ENCODE data around the gene BASP1. TPM values are rescaled to one million over a fixed set of nuclear protein-coding genes. Genes with fewer than 3 reads are reported as not detected.
A peak's percentile ranks its signal among the peaks of the same experiment; 100 is the strongest.

The BASP1 gene
- total and polyA plus RNA-seq, 2 experiments from 2014 or later = 134 to 183 TPM

GRCh38 chr5:17192191-17192590, 25.2 kb upstream of the BASP1 start:
- peak overlapping the region; percentile 25 for H3K4me2 ChIP-seq
- H3K9me2 ChIP-seq (replicated peaks; ENCODE audit: insufficient read depth) = no peaks in the 10 kb centered on the region
- no peak for DNase-seq (ENCODE audit: low spot score)
- TF ChIP-seq EZH2phosphoT487 (IDR thresholded peaks at IDR 0.05; ENCODE audit: low read depth, severe bottlenecking, unreplicated experiment) (no peak), EZH2 (IDR thresholded peaks at IDR 0.05; ENCODE audit: borderline replicate concordance) (no peak)
- TF ChIP-seq, protein P1, sequence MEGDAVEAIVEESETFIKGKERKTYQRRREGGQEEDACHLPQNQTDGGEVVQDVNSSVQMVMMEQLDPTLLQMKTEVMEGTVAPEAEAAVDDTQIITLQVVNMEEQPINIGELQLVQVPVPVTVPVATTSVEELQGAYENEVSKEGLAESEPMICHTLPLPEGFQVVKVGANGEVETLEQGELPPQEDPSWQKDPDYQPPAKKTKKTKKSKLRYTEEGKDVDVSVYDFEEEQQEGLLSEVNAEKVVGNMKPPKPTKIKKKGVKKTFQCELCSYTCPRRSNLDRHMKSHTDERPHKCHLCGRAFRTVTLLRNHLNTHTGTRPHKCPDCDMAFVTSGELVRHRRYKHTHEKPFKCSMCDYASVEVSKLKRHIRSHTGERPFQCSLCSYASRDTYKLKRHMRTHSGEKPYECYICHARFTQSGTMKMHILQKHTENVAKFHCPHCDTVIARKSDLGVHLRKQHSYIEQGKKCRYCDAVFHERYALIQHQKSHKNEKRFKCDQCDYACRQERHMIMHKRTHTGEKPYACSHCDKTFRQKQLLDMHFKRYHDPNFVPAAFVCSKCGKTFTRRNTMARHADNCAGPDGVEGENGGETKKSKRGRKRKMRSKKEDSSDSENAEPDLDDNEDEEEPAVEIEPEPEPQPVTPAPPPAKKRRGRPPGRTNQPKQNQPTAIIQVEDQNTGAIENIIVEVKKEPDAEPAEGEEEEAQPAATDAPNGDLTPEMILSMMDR (IDR thresholded peaks at IDR 0.05; ENCODE audit: poor library complexity) = no peak
- H3K4me1 ChIP-seq (ENCODE audit: insufficient read depth) = peaks cover 13% of the 10 kb centered on the region
- H3K27ac ChIP-seq = peak overlapping the region; percentile 44
- WGBS (ENCODE audit: low lambda C conversion rate, missing lambda C conversion rate) = 41% methylated on average over 5 of the region's 5 CpGs
- H3K4me3 ChIP-seq = no peak overlapping the region
- no peaks in the 10 kb centered on the region for H3K27me3 ChIP-seq
- H3K79me2 ChIP-seq = no peaks in the 10 kb centered on the region
- H3K9me3 ChIP-seq (ENCODE audit: low read depth) = peaks cover under 1% of the 10 kb centered on the region
- no peaks in the 10 kb centered on the region for H3K36me3 ChIP-seq (replicated peaks; ENCODE audit: insufficient read depth, low read depth)
- no peaks in the 10 kb centered on the region for H4K20me1 ChIP-seq (ENCODE audit: insufficient read depth, poor library complexity, severe bottlenecking)
- H2AFZ ChIP-seq = no peak overlapping the region

- WGBS (ENCODE audit: low lambda C conversion rate, missing lambda C conversion rate) = 95% methylated on average over 5 of the region's 5 CpGs
- peaks cover 4% of the 10 kb centered on the region for H3K9me3 ChIP-seq (ENCODE audit: low read depth)
- H3K4me2 ChIP-seq = no peak overlapping the region
- DNase-seq (ENCODE audit: low spot score) = no peak
- H3K27me3 ChIP-seq = no peaks in the 10 kb centered on the region
- no peak overlapping the region for H3K27ac ChIP-seq
- H3K4me1 ChIP-seq (ENCODE audit: insufficient read depth) = peaks cover 4% of the 10 kb centered on the region
- H3K36me3 ChIP-seq (replicated peaks; ENCODE audit: insufficient read depth, low read depth) = no peaks in the 10 kb centered on the region
- H4K20me1 ChIP-seq (ENCODE audit: insufficient read depth, poor library complexity, severe bottlenecking) = no peaks in the 10 kb centered on the region
- no peaks in the 10 kb centered on the region for H3K9me2 ChIP-seq (replicated peaks; ENCODE audit: insufficient read depth)
- no peak overlapping the region for H2AFZ ChIP-seq
- H3K79me2 ChIP-seq = no peaks in the 10 kb centered on the region
- H3K4me3 ChIP-seq = no peak overlapping the region
- TF ChIP-seq, protein P1 (IDR thresholded peaks at IDR 0.05; ENCODE audit: poor library complexity) = no peak
- TF ChIP-seq EZH2phosphoT487 (IDR thresholded peaks at IDR 0.05; ENCODE audit: low read depth, severe bottlenecking, unreplicated experiment) = no peak
- no peak for TF ChIP-seq EZH2 (IDR thresholded peaks at IDR 0.05; ENCODE audit: borderline replicate concordance)
Observed at GRCh38 chr5:17196024-17196423, 21.4 kb upstream of the BASP1 start.

- no peak for TF ChIP-seq EZH2phosphoT487 (IDR thresholded peaks at IDR 0.05; ENCODE audit: low read depth, severe bottlenecking, unreplicated experiment)
- TF ChIP-seq EZH2 (IDR thresholded peaks at IDR 0.05; ENCODE audit: borderline replicate concordance) = no peak
- TF ChIP-seq, protein P1 (IDR thresholded peaks at IDR 0.05; ENCODE audit: poor library complexity) = no peak
- no peak overlapping the region for H3K27ac ChIP-seq
- no peaks in the 10 kb centered on the region for H3K79me2 ChIP-seq
- H3K4me2 ChIP-seq = no peak overlapping the region
- WGBS (ENCODE audit: low lambda C conversion rate, missing lambda C conversion rate) = 89% methylated on average over 5 of the region's 5 CpGs
- H3K27me3 ChIP-seq = no peaks in the 10 kb centered on the region
- no peak overlapping the region for H3K4me3 ChIP-seq
- H3K4me1 ChIP-seq (ENCODE audit: insufficient read depth) = no peaks in the 10 kb centered on the region
- no peak overlapping the region for H2AFZ ChIP-seq
- H4K20me1 ChIP-seq (ENCODE audit: insufficient read depth, poor library complexity, severe bottlenecking) = no peaks in the 10 kb centered on the region
- H3K9me3 ChIP-seq (ENCODE audit: low read depth) = peaks cover 4% of the 10 kb centered on the region
- no peaks in the 10 kb centered on the region for H3K9me2 ChIP-seq (replicated peaks; ENCODE audit: insufficient read depth)
- DNase-seq (ENCODE audit: low spot score) = no peak
- H3K36me3 ChIP-seq (replicated peaks; ENCODE audit: insufficient read depth, low read depth) = no peaks in the 10 kb centered on the region
Observed at GRCh38 chr5:17196697-17197096, 20.7 kb upstream of the BASP1 start.

All from hepatocyte (in vitro differentiated cells).